Vagina (tissue), 2 donors: ENCODE data around the gene ZCCHC9. TPM values are rescaled to one million over a fixed set of nuclear protein-coding genes. Genes with fewer than 3 reads are reported as not detected.

Source experiments
- DNase-seq, 2 donors: peaks; one replicate each; pipeline ENCODE4 v3.0.0-alpha.2; 2017; ENCODE audit errors: extremely low spot score in 2 of 2
- H3K27ac ChIP-seq: fragments of 200-600 bp; sonication (generic); one replicate; pipeline ENCODE4 v1.5.1; 2019
- H3K27me3 ChIP-seq: fragments of 200-600 bp; sonication (generic); one replicate; pipeline ENCODE4 v1.5.1; 2019
- H3K36me3 ChIP-seq, 2 donors: fragments of 200-600 bp; sonication (generic); one replicate each; pipeline ENCODE4 v1.5.1; 2017 to 2019
- H3K4me1 ChIP-seq: fragments of 200-600 bp; sonication (generic); one replicate; pipeline ENCODE4 v1.5.1; 2019
- H3K4me3 ChIP-seq, 2 donors: fragments of 200-600 bp; sonication (generic); 1 replicate in 1 of 2; 2 replicates in 1 of 2; pipeline ENCODE4 v1.5.1; 2016 to 2019
- H3K9me3 ChIP-seq: fragments of 200-600 bp; sonication (generic); one replicate; pipeline ENCODE4 v1.5.1; 2019
- POLR2A ChIP-seq, 2 donors: fragments of 450-650 bp; IDR thresholded peaks; one replicate each; pipeline ENCODE4 v1.6.1; 2017; ENCODE audit warnings: antibody characterized with exemption in 2 of 2, mild to moderate bottlenecking in 2 of 2, moderate library complexity in 2 of 2
- POLR2AphosphoS5 ChIP-seq, 2 donors: sonication (generic); formaldehyde crosslinking; IDR thresholded peaks; one replicate each; pipeline ENCODE4 v1.9.0; 2017; ENCODE audit warnings: antibody characterized with exemption in 2 of 2, mild to moderate bottlenecking in 2 of 2, low read depth in 1 of 2; ENCODE audit not compliant: insufficient read depth in 1 of 2
- intact Hi-C: fragments of 100-400 bp; cut with DNase I; formaldehyde crosslinking; loops from one replicate; pipeline ENCODE4 v1.15.1; 2023
- total RNA-seq: library from RNA; depleted of rRNA; stranded (reverse); fragments of >200 nt; gene quantifications from one replicate; pipeline ENCODE4 v1.2.3, GENCODE V29; 2016
- TF ChIP-seq, protein P1 (sequence below), 3 experiments: fragments of 450-650 bp in 2 of 3; fragments of 200-600 bp in 1 of 3; sonication (generic) in 1 of 3; IDR thresholded peaks; one replicate each; pipeline ENCODE4 v1.5.1; 2017 to 2019; ENCODE audit warnings: antibody characterized with exemption in 3 of 3, mild to moderate bottlenecking in 2 of 3, moderate library complexity in 2 of 3

Gene ZCCHC9
- total RNA-seq, 1 donor from 2014 or later = 16.7 TPM

DNA sequence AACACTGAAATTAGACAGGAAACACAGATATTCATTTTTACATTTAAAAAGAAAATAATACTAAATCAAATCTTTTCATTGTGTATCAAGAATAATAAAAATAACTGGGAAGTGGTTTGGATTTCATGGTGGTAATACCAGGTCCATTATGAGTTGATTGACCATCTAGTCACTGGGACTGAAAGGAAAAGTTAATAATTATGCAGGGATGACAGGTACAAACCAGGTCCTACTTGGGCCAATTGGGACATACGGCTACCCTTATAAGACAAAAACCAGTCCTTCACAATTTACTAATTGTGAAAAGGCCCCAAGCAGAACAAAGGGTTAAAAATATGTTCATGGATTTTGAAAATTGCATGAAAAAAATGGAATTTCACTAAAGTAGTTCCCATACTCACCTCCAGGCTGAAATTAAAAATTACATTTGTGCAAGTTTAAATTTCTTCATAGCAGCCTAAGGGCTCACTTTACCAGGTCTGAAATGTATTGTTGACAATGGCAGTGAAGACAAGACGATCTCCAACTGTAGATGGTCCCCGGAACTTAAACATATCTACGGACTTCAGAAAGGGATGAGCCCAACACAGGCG lies 44.1 kb downstream of the ZCCHC9 start:
- Histone ChIP-seq H3K4me1 (no peaks in the 10 kb centered on the region), H3K36me3 (no peaks in the 10 kb centered on the region), H3K27ac (no peak overlapping the region), H3K27me3 (no peaks in the 10 kb centered on the region), H3K4me3 (no peak overlapping the region), H3K9me3 (no peaks in the 10 kb centered on the region)
- intact Hi-C loops = no loop called here
- TF ChIP-seq POLR2A (IDR thresholded peaks at IDR 0.05) (no peak), POLR2AphosphoS5 (IDR thresholded peaks at IDR 0.05; ENCODE audit: insufficient read depth in 1 of 2, low read depth in 1 of 2) (no peak)
- TF ChIP-seq, protein P1, sequence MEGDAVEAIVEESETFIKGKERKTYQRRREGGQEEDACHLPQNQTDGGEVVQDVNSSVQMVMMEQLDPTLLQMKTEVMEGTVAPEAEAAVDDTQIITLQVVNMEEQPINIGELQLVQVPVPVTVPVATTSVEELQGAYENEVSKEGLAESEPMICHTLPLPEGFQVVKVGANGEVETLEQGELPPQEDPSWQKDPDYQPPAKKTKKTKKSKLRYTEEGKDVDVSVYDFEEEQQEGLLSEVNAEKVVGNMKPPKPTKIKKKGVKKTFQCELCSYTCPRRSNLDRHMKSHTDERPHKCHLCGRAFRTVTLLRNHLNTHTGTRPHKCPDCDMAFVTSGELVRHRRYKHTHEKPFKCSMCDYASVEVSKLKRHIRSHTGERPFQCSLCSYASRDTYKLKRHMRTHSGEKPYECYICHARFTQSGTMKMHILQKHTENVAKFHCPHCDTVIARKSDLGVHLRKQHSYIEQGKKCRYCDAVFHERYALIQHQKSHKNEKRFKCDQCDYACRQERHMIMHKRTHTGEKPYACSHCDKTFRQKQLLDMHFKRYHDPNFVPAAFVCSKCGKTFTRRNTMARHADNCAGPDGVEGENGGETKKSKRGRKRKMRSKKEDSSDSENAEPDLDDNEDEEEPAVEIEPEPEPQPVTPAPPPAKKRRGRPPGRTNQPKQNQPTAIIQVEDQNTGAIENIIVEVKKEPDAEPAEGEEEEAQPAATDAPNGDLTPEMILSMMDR (IDR thresholded peaks at IDR 0.05) = no peak
- DNase-seq = no peak

DNA sequence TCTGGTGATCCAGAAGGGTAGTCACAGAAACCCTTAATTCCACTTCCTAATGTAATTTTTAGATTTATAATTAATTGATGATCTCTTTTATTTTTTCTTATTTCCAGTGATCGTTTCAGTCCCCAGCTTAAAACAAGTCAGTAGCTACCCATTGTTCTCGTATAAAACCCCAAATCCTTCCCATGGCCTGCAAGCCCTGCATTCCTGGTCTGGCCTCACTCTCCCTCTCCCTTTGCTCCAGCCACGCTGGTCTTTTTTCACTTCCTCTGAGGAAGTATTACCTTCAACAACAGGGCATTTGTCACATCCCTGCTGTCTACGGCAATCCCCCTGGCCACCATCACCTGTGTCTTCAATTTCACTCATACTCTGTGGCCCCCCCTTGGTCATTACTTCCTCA lies 47.8 kb downstream of the ZCCHC9 start:
- TF ChIP-seq, protein P1 (IDR thresholded peaks at IDR 0.05) = no peak
- TF ChIP-seq POLR2A (IDR thresholded peaks at IDR 0.05) = no peak
- no peak for TF ChIP-seq POLR2AphosphoS5 (IDR thresholded peaks at IDR 0.05; ENCODE audit: insufficient read depth in 1 of 2, low read depth in 1 of 2)
- DNase-seq = no peak
- H3K27me3 ChIP-seq = no peaks in the 10 kb centered on the region
- no peak overlapping the region for H3K27ac ChIP-seq
- H3K36me3 ChIP-seq = no peaks in the 10 kb centered on the region
- no peaks in the 10 kb centered on the region for H3K4me1 ChIP-seq
- intact Hi-C loops = no loop called here
- no peaks in the 10 kb centered on the region for H3K9me3 ChIP-seq
- no peak overlapping the region for H3K4me3 ChIP-seq

DNA sequence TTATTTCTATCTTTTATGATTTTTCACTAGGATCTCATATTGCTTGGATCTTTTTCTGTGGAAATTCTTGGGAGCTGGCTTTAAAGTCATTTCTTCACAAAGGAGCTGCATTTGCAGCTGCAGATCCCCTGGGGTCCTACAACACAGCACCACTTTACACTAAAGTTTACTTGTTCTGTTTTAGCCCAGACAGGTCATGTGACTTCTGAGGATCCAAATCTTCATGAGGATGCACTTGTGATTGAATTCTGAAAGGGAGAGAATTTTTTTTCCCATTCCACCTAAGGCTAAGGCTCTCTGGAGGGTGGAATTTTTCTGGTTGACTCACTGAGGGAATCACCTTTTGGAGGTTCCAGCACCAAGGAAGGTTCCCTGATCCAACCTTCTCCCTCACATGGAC lies 49.1 kb downstream of the ZCCHC9 start:
- intact Hi-C loops = no loop called here
- no peaks in the 10 kb centered on the region for H3K4me1 ChIP-seq
- no peak overlapping the region for H3K27ac ChIP-seq
- no peak for TF ChIP-seq POLR2A (IDR thresholded peaks at IDR 0.05)
- TF ChIP-seq, protein P1 (IDR thresholded peaks at IDR 0.05) = no peak
- TF ChIP-seq POLR2AphosphoS5 (IDR thresholded peaks at IDR 0.05; ENCODE audit: insufficient read depth in 1 of 2, low read depth in 1 of 2) = no peak
- no peak for DNase-seq
- H3K9me3 ChIP-seq = no peaks in the 10 kb centered on the region
- H3K36me3 ChIP-seq = no peaks in the 10 kb centered on the region
- H3K4me3 ChIP-seq = no peak overlapping the region
- no peaks in the 10 kb centered on the region for H3K27me3 ChIP-seq

DNA sequence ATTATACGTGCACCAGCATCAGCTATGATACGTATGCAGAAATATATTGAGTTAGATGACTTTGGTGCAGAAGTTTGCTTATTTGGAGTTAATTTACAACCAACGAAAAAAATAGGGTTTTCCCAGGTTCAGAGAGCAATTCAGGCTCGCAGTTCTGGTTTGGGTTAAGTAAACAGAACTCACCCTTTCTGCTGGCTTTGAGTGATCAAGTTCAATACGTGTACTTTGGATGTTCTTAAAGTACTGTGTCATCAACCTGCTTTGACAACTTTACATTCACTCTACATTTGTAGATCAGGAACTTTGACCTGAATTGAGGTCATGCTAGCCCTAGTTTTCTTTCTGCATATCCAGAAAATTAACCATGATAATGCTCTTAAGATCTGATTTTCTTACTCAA lies 51.8 kb downstream of the ZCCHC9 start:
- H3K4me1 ChIP-seq = no peaks in the 10 kb centered on the region
- H3K27ac ChIP-seq = no peak overlapping the region
- no peaks in the 10 kb centered on the region for H3K36me3 ChIP-seq
- no peaks in the 10 kb centered on the region for H3K27me3 ChIP-seq
- no peak for TF ChIP-seq POLR2A (IDR thresholded peaks at IDR 0.05)
- no peak for TF ChIP-seq POLR2AphosphoS5 (IDR thresholded peaks at IDR 0.05; ENCODE audit: insufficient read depth in 1 of 2, low read depth in 1 of 2)
- TF ChIP-seq, protein P1 (IDR thresholded peaks at IDR 0.05) = no peak
- no peaks in the 10 kb centered on the region for H3K9me3 ChIP-seq
- intact Hi-C loops = no loop called here
- DNase-seq = no peak
- no peak overlapping the region for H3K4me3 ChIP-seq

DNA sequence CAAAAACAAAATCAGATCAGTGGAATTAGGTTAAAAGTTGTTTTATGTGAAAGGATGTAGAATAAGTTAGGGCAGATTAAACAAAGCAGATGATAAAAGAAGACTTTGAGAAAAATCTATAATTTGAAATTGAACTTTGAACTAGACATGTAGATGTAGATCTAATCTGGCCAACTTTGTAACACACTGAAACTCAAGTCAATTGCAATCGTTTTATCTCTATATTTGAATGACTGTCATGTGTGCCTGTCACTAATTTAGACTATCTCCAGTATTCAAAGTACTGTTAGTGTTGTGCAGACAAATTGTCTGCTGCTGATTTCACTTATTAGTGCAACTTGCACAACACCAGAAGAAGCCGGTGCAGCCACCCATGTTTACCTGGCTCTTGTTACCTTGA lies 52.7 kb downstream of the ZCCHC9 start:
- intact Hi-C loops = no loop called here
- H3K9me3 ChIP-seq = no peaks in the 10 kb centered on the region
- H3K36me3 ChIP-seq = no peaks in the 10 kb centered on the region
- H3K4me1 ChIP-seq = no peaks in the 10 kb centered on the region
- no peak overlapping the region for H3K27ac ChIP-seq
- DNase-seq = no peak
- no peak overlapping the region for H3K4me3 ChIP-seq
- H3K27me3 ChIP-seq = no peaks in the 10 kb centered on the region
- TF ChIP-seq, protein P1 (IDR thresholded peaks at IDR 0.05) = no peak
- TF ChIP-seq POLR2A (IDR thresholded peaks at IDR 0.05) = no peak
- no peak for TF ChIP-seq POLR2AphosphoS5 (IDR thresholded peaks at IDR 0.05; ENCODE audit: insufficient read depth in 1 of 2, low read depth in 1 of 2)
